NCI-H146 treated with DMSO at 0.1 percent for 48 hours (cell line): ENCODE measurements around the gene ZFP62.
"Not testable (repeated sequence)": the region's sequence is repeated elsewhere in the genome, so short reads cannot be mapped to it uniquely, and the experiment has no call there.

Source experiments
- DNase-seq: peaks from one replicate; lab custom pipeline; 2025; ENCODE audit not compliant: unreplicated experiment; lab: John Stamatoyannopoulos, UW

ZFP62 gene

GRCh38 chr5:180860887-180861822 is at the start of gene ZFP62:
Gene ZFP62 (minus strand): TSS chr5:180861276. CDS start chr5:180861219, 57 bp downstream.
- peak; percentile 86 for DNase-seq

GRCh38 chr5:180910735-180911134 is 49.7 kb upstream of the ZFP62 start:
- DNase-seq: no peak

GRCh38 chr5:180910182-180910581 is 49.1 kb upstream of the ZFP62 start:
- no peak for DNase-seq

- no peak for DNase-seq
Measured at GRCh38 chr5:180909782-180910181, 48.7 kb upstream of the ZFP62 start.

GRCh38 chr5:180908998-180909731 is 48.1 kb upstream of the ZFP62 start:
- no peak for DNase-seq

- DNase-seq: no peak
Measured at GRCh38 chr5:180908400-180908799, 47.3 kb upstream of the ZFP62 start.

GRCh38 chr5:180901319-180902009 is 40.4 kb upstream of the ZFP62 start:
- DNase-seq: no peak

- no peak for DNase-seq
Measured at GRCh38 chr5:180900178-180900577, 39.1 kb upstream of the ZFP62 start.

- no peak for DNase-seq
Measured at GRCh38 chr5:180898621-180899246, 37.7 kb upstream of the ZFP62 start, which contains the start of gene BTNL8. Gene BTNL8 (plus strand): TSS chr5:180899159. CDS start chr5:180899311, 152 bp downstream.

GRCh38 chr5:180895330-180895729 is 34.3 kb upstream of the ZFP62 start:
- DNase-seq: not testable (repeated sequence)

GRCh38 chr5:180889381-180889780 is 28.3 kb upstream of the ZFP62 start:
- no peak for DNase-seq

- DNase-seq: not testable (repeated sequence)
Measured at GRCh38 chr5:180885845-180886529, 24.9 kb upstream of the ZFP62 start.

GRCh38 chr5:180875860-180876426 is 14.9 kb upstream of the ZFP62 start:
- no peak for DNase-seq

- DNase-seq: no peak
Measured at GRCh38 chr5:180874804-180875582, 13.9 kb upstream of the ZFP62 start.

- no peak for DNase-seq
Measured at GRCh38 chr5:180873615-180874520, 12.8 kb upstream of the ZFP62 start.

GRCh38 chr5:180872419-180872818 is 11.3 kb upstream of the ZFP62 start:
- no peak for DNase-seq

- no peak for DNase-seq
Measured at GRCh38 chr5:180870276-180871068, 9.4 kb upstream of the ZFP62 start.
